ENCODE data around the gene UBAC2.
A peak's percentile ranks its signal among the peaks of the same experiment; 100 is the strongest.

- TF ChIP-seq, protein P1, sequence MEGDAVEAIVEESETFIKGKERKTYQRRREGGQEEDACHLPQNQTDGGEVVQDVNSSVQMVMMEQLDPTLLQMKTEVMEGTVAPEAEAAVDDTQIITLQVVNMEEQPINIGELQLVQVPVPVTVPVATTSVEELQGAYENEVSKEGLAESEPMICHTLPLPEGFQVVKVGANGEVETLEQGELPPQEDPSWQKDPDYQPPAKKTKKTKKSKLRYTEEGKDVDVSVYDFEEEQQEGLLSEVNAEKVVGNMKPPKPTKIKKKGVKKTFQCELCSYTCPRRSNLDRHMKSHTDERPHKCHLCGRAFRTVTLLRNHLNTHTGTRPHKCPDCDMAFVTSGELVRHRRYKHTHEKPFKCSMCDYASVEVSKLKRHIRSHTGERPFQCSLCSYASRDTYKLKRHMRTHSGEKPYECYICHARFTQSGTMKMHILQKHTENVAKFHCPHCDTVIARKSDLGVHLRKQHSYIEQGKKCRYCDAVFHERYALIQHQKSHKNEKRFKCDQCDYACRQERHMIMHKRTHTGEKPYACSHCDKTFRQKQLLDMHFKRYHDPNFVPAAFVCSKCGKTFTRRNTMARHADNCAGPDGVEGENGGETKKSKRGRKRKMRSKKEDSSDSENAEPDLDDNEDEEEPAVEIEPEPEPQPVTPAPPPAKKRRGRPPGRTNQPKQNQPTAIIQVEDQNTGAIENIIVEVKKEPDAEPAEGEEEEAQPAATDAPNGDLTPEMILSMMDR (IDR thresholded peaks at IDR 0.05; ENCODE audit: low read length): peak; percentile 2; the same call in 1 of the 2 replicates
- no peak for TF ChIP-seq EZH2 (IDR thresholded peaks at IDR 0.05; ENCODE audit: borderline replicate concordance, low read length)
Observed at GRCh38 chr13:99347911-99348451, 147.3 kb downstream of the UBAC2 start.

All from OCI-LY1 (cell line).